IgD-negative memory B cell (primary cell): ENCODE results near the gene NUMA1. TPM values are rescaled to one million over a fixed set of nuclear protein-coding genes. Genes with fewer than 3 reads are reported as not detected.

Source experiments
- H3K27ac Mint-ChIP-seq, 3 donors: one replicate each; pipeline ENCODE4 v1.8.0; 2020 to 2022; ENCODE audit warnings: mild to moderate bottlenecking in 3 of 3, mixed read lengths in 3 of 3, moderate library complexity in 1 of 3
- H3K27me3 Mint-ChIP-seq: one replicate; pipeline ENCODE4 v1.8.0; 2021; ENCODE audit warnings: mixed read lengths
- H3K36me3 Mint-ChIP-seq: one replicate; pipeline ENCODE4 v1.8.0; 2020; ENCODE audit warnings: mild to moderate bottlenecking, mixed read lengths
- H3K4me1 Mint-ChIP-seq, 3 donors: one replicate each; pipeline ENCODE4 v1.8.0; 2020 to 2022; ENCODE audit warnings: mixed read lengths in 3 of 3, mild to moderate bottlenecking in 1 of 3
- H3K4me3 Mint-ChIP-seq, 4 donors: one replicate each; pipeline ENCODE4 v1.8.0; 2020 to 2022; ENCODE audit warnings: mild to moderate bottlenecking in 4 of 4, mixed read lengths in 4 of 4, moderate library complexity in 3 of 4
- H3K9me3 Mint-ChIP-seq, 3 donors: one replicate each; pipeline ENCODE4 v1.8.0; 2020 to 2021; ENCODE audit warnings: mixed read lengths in 3 of 3, mild to moderate bottlenecking in 1 of 3
- polyA plus RNA-seq: library from polyadenylated mRNA; unstranded; fragments of 300-500 nt; fragmentation: Illumina TruSeq; gene quantifications from one replicate; pipeline ENCODE4 v1.2.3, GENCODE V29; 2021

The NUMA1 gene
- polyA plus RNA-seq, result 66.6 TPM

- Mint-ChIP-seq H3K36me3 (no peaks in the 10 kb centered on the region), H3K4me3 (peak within 1 kb of the TSS; percentile 86 to 96 (median 92)), H3K4me1 (peaks cover 29 to 31% (median 30%) of the 10 kb centered on the region in 3 donors), H3K27me3 (peaks cover 1% of the 10 kb centered on the region), H3K9me3 (no peaks in the 10 kb centered on the region), H3K27ac (peak within 1 kb of the TSS; percentile 92 to 98 (median 92))
These were observed at the start of gene NUMA1, which contains the start of gene LRRC51 for GRCh38 chr11:72080326-72081183. Gene NUMA1 (minus strand): TSS chr11:72080542. CDS start chr11:72035943, 44,599 bp downstream. Gene LRRC51 (plus strand): TSS chr11:72080850. CDS start chr11:72089084, 8,234 bp downstream.

- no peak overlapping the region for H3K27ac Mint-ChIP-seq
- no peak overlapping the region for H3K4me3 Mint-ChIP-seq
- peaks cover 3% of the 10 kb centered on the region for H3K36me3 Mint-ChIP-seq
- peaks cover 7% of the 10 kb centered on the region for H3K27me3 Mint-ChIP-seq
- H3K9me3 Mint-ChIP-seq, result peaks cover 0 to 24% (median 15%) of the 10 kb centered on the region in 3 donors
- H3K4me1 Mint-ChIP-seq, result no peaks in the 10 kb centered on the region
These were observed 49.0 kb upstream of the NUMA1 start for GRCh38 chr11:72129381-72129780.

- peaks cover 0 to 24% (median 15%) of the 10 kb centered on the region in 3 donors for H3K9me3 Mint-ChIP-seq
- no peaks in the 10 kb centered on the region for H3K4me1 Mint-ChIP-seq
- H3K27me3 Mint-ChIP-seq, result peaks cover 8% of the 10 kb centered on the region
- H3K27ac Mint-ChIP-seq, result no peak overlapping the region
- H3K36me3 Mint-ChIP-seq, result peaks cover 3% of the 10 kb centered on the region
- H3K4me3 Mint-ChIP-seq, result no peak overlapping the region
These were observed 47.6 kb upstream of the NUMA1 start for GRCh38 chr11:72127923-72128322.

- H3K4me3 Mint-ChIP-seq, result no peak overlapping the region
- H3K36me3 Mint-ChIP-seq, result peaks cover 3% of the 10 kb centered on the region
- H3K27ac Mint-ChIP-seq, result no peak overlapping the region
- H3K27me3 Mint-ChIP-seq, result peaks cover 8% of the 10 kb centered on the region
- H3K9me3 Mint-ChIP-seq, result peaks cover 1 to 24% (median 15%) of the 10 kb centered on the region in 3 donors
- no peaks in the 10 kb centered on the region for H3K4me1 Mint-ChIP-seq
These were observed 45.6 kb upstream of the NUMA1 start for GRCh38 chr11:72125956-72126355.

- Mint-ChIP-seq H3K27me3 (peaks cover 9% of the 10 kb centered on the region), H3K27ac (no peak overlapping the region)
These were observed 43.7 kb upstream of the NUMA1 start for GRCh38 chr11:72124046-72124445.

GRCh38 chr11:72123117-72123653 lies 42.8 kb upstream of the NUMA1 start:
- no peaks in the 10 kb centered on the region for H3K36me3 Mint-ChIP-seq
- H3K27me3 Mint-ChIP-seq, result peaks cover 9% of the 10 kb centered on the region
- peak overlapping the region in 1 of 3 donors; percentile 84 for H3K27ac Mint-ChIP-seq
- H3K4me3 Mint-ChIP-seq, result no peak overlapping the region
- no peaks in the 10 kb centered on the region for H3K4me1 Mint-ChIP-seq
- H3K9me3 Mint-ChIP-seq, result peaks cover 1 to 11% (median 7%) of the 10 kb centered on the region in 3 donors

More at GRCh38 chr11:72124046-72124445, 43.7 kb upstream of the NUMA1 start:
- H3K4me3 Mint-ChIP-seq, result no peak overlapping the region
- peaks cover 3% of the 10 kb centered on the region for H3K36me3 Mint-ChIP-seq
- peaks cover 1 to 20% (median 14%) of the 10 kb centered on the region in 3 donors for H3K9me3 Mint-ChIP-seq
- H3K4me1 Mint-ChIP-seq, result no peaks in the 10 kb centered on the region

- no peaks in the 10 kb centered on the region for H3K4me1 Mint-ChIP-seq
- H3K4me3 Mint-ChIP-seq, result no peak overlapping the region
- peaks cover 1 to 6% (median 5%) of the 10 kb centered on the region in 3 donors for H3K9me3 Mint-ChIP-seq
- H3K36me3 Mint-ChIP-seq, result no peaks in the 10 kb centered on the region
- H3K27ac Mint-ChIP-seq, result no peak overlapping the region
- peaks cover 8% of the 10 kb centered on the region for H3K27me3 Mint-ChIP-seq
These were observed 42.3 kb upstream of the NUMA1 start for GRCh38 chr11:72122607-72123006.

GRCh38 chr11:72120930-72121329 lies 40.6 kb upstream of the NUMA1 start:
- Mint-ChIP-seq H3K36me3 (no peaks in the 10 kb centered on the region), H3K9me3 (peaks cover 0 to 5% (median 1%) of the 10 kb centered on the region in 3 donors), H3K4me1 (no peaks in the 10 kb centered on the region), H3K27me3 (peaks cover 8% of the 10 kb centered on the region), H3K27ac (no peak overlapping the region), H3K4me3 (no peak overlapping the region)

GRCh38 chr11:72119198-72119597 lies 38.9 kb upstream of the NUMA1 start:
- H3K4me1 Mint-ChIP-seq, result no peaks in the 10 kb centered on the region
- peaks cover 0 to 1% (median 0%) of the 10 kb centered on the region in 3 donors for H3K9me3 Mint-ChIP-seq
- H3K27ac Mint-ChIP-seq, result peak overlapping the region in 1 of 3 donors; percentile 48
- no peak overlapping the region for H3K4me3 Mint-ChIP-seq
- H3K27me3 Mint-ChIP-seq, result peaks cover 8% of the 10 kb centered on the region
- no peaks in the 10 kb centered on the region for H3K36me3 Mint-ChIP-seq

- Mint-ChIP-seq H3K4me1 (peaks cover 13 to 15% (median 15%) of the 10 kb centered on the region in 3 donors), H3K27me3 (peaks cover 6% of the 10 kb centered on the region), H3K27ac (no peak overlapping the region)
These were observed 35.8 kb upstream of the NUMA1 start for GRCh38 chr11:72116019-72116755.

GRCh38 chr11:72114570-72114969 lies 34.2 kb upstream of the NUMA1 start:
- Mint-ChIP-seq H3K4me1 (peaks cover 15 to 18% (median 15%) of the 10 kb centered on the region in 3 donors), H3K27ac (no peak overlapping the region), H3K9me3 (no peaks in the 10 kb centered on the region), H3K27me3 (peaks cover 3% of the 10 kb centered on the region), H3K4me3 (no peak overlapping the region), H3K36me3 (peaks cover 3% of the 10 kb centered on the region)

More at GRCh38 chr11:72116019-72116755, 35.8 kb upstream of the NUMA1 start:
- no peaks in the 10 kb centered on the region for H3K36me3 Mint-ChIP-seq
- H3K4me3 Mint-ChIP-seq, result no peak overlapping the region
- peaks cover 0 to 1% (median 0%) of the 10 kb centered on the region in 3 donors for H3K9me3 Mint-ChIP-seq

- Mint-ChIP-seq H3K27me3 (no peaks in the 10 kb centered on the region), H3K36me3 (peaks cover 3% of the 10 kb centered on the region), H3K4me3 (peak overlapping the region; percentile 95 to 98 (median 98)), H3K4me1 (peaks cover 15 to 18% (median 15%) of the 10 kb centered on the region in 3 donors), H3K27ac (peak overlapping the region; percentile 96 to 99 (median 97)), H3K9me3 (no peaks in the 10 kb centered on the region)
These were observed 32.9 kb upstream of the NUMA1 start for GRCh38 chr11:72112978-72113808.

- Mint-ChIP-seq H3K4me3 (peak within 1 kb of the TSS; percentile 95 to 98 (median 98)), H3K9me3 (no peaks in the 10 kb centered on the region), H3K27me3 (no peaks in the 10 kb centered on the region), H3K36me3 (peaks cover 3% of the 10 kb centered on the region), H3K27ac (peak within 1 kb of the TSS; percentile 96 to 99 (median 97)), H3K4me1 (peaks cover 15 to 18% (median 15%) of the 10 kb centered on the region in 3 donors)
These were observed 32.0 kb upstream of the NUMA1 start, which contains the start of gene ANAPC15 for GRCh38 chr11:72112143-72112977. Gene ANAPC15 (minus strand): TSS chr11:72112695. CDS start chr11:72111276, 1,419 bp downstream.
